SHP77 treated with DMSO at 0.1 percent for 48 hours (cell line): ENCODE results near the gene CENPT.

ENCODE experiments used
- DNase-seq: peaks from one replicate; lab custom pipeline; 2025; lab: John Stamatoyannopoulos, UW

The CENPT gene

DNA sequence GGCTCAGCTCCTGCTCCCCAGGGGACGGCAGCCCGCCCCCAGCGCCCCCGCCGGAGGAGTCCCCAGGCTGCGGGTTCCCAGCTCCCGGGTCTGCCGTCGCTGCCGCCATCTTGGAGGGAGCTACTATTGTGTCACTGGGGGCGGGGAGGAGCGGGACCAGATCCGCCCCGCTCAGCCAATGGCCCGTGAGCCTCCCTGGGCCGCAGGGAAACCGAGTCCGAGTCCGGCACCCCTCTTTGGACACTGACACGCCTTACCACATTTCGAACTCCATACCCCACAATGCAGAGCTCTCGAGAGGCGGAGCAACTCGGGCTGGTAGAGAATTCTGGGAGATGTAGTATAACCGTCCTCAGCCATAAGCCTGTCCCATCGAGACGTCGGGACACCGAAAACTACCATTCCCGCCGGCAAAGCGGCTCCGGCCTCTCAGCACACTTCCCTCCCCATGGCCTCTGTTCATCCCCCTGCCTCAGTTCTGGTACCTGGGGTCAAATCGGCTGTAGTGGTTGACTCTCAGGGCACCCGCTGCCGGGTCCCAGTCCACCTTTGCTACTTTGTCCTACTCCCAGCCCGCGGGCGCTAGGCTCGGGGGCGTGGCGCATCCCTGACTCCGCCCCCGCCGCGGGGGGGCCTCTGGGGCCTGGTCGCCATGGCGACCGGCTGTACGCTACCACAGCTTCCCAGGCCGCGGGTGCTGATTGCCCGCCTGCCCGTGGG, 40.9 kb downstream of the CENPT start, which contains the start of the genes RANBP10 and TSNAXIP1:
TSS of gene RANBP10 (minus strand) at position 133 of the 720 bp plus-strand sequence. CDS start at position 109, 24 bp downstream.
TSS of gene TSNAXIP1 (plus strand) at position 462 of the 720 bp plus-strand sequence. CDS start 261 bp downstream, outside the sequence.
- DNase-seq, result peak; percentile 97

GRCh38 chr16:67805718-67806427, 41.6 kb downstream of the CENPT start:
- DNase-seq, result no peak

DNA sequence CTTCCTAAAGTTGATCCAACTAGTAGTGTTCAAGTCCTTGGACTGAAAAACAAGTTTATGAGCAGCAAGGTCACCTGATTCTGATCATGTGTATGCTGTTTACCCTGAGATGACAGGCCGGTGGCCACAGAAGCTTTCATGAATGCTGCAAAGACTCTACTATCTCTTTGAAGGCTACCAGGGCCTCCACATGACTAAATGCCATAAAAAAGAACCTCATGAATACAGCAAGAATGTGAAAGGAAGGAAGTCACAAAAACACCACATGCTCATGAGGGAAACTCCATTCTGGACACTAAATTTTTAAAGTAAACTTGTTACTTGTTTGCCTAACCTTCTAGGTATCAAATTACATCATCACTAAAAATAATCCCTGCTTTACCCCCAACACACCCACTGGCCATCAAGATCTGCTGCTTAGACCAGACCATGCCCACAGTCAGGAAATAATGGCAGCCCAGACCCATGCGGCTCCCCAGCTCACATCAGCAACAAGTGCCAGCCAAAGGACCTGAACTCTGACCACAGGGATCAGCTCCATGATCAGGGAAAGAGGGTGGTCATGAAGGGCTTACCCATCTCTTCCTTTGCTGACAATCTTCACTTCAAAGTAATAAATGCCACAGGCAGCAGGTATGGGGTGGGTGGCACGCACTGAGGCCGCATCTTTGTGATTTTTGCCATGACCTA, 42.5 kb downstream of the CENPT start:
- DNase-seq, result no peak

DNA sequence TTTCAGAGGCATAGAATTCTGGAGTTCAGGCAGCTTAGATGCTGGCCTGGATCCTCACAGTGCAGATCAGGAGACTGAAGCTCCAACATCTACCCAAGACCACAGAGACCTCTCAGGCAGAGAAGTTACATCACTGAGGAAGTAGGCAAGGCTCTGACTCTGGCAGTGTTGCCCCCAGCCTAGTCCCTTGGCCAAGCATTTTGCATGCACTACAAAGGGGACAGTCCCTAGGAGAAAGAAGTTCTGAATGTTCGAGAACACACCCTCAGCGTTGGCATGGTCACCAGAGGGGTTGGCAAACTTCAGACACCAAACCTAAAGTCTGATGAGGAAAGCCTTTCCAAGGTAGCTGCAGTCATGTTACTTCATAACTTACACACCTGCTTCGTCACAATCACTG, 43.6 kb downstream of the CENPT start:
- no peak for DNase-seq

GRCh38 chr16:67801883-67802282, 45.6 kb downstream of the CENPT start:
- no peak for DNase-seq

GRCh38 chr16:67801241-67801640, 46.3 kb downstream of the CENPT start:
- no peak for DNase-seq

GRCh38 chr16:67800338-67800926, 47.1 kb downstream of the CENPT start:
- DNase-seq, result no peak

- DNase-seq, result no peak
Observed at GRCh38 chr16:67796099-67796718, 51.3 kb downstream of the CENPT start.

DNA sequence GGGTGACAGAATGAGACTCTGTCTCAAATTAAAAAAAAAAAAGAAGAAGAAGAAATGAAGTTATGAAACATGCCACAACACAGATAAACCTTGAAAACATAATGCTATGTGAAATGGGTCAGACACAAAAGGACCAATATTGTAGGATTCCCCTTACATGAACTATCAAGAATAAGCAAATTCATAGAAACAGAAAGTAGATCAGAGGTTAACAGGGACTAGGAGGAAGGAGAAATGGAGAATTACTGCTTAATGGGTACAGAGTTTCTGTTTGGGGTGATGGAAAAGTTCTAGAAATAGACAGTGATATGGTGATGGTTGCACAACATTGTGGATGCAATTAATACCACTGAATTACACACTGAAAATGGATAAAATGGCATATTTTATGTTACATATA, 57.4 kb downstream of the CENPT start:
- DNase-seq, result no peak

GRCh38 chr16:67786491-67786890, 61.0 kb downstream of the CENPT start:
- no peak for DNase-seq

GRCh38 chr16:67783353-67783725, 64.2 kb downstream of the CENPT start:
- no peak for DNase-seq

- DNase-seq, result no peak
Observed at GRCh38 chr16:67782567-67783352, 64.7 kb downstream of the CENPT start.

DNA sequence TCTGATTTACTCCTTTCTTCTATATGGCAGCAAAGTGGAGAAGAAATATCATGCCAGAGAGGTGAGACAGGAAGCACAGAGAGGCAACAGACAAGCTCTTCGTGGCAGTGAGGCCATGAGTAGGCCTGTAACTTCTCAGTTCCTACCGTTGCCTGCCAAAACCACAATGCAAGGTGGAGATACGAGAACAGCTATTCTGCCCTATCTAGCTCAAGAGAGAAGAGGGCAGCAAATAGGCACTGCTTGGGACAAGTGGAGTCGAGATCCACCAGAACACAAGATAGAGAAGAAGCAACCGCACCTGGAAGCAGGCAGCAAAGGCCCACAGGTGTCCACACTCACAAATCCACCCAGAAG, 66.0 kb downstream of the CENPT start:
- no peak for DNase-seq

DNA sequence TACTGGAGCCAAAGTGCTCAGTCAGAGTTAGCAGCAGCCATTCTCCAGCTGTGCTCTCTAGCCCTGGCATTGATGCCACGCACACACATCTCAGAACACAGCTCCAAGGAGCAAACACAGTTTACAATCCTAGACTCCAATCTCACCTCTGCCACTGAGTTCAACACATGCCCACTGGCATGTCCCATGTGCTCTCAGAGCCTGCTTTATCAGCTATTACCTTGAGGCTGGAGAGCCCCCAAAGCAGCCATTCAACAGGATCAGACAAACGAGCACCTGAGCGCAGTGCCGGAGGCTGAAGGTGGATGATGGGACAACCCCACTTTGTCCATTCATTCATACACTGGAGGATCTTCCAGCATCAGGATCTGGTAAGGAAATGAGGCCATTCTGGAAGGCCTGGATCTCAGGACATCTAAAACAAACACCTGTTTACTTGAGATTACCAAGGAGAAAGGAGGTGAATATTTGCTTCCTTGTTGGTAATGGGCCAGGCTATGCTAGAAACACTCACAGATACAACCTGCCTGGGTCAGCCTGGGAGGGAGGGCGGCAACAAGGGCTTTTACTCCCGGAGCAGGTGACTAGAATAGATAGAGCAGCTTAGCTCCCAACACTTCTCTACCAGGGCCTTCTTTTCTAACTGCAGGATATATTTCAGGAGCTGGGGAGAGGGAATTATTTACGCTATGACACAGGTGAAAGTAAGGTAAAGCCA, 66.5 kb downstream of the CENPT start:
- no peak for DNase-seq

- no peak for DNase-seq
Observed at GRCh38 chr16:67779256-67780014, 68.1 kb downstream of the CENPT start.
